Left renal cortex interstitium (tissue), 4 donors: ENCODE data around the gene JARID2. TPM values are rescaled to one million over a fixed set of nuclear protein-coding genes. Genes with fewer than 3 reads are reported as not detected.

Source experiments
- DNase-seq, 4 donors: peaks; one replicate each; pipeline ENCODE4 v3.0.0-alpha.2; 2013; ENCODE audit warnings: low read depth in 4 of 4, low spot score in 2 of 4, missing footprints in 1 of 4
- polyA plus RNA-seq, 4 donors: library from polyadenylated mRNA; unstranded; fragments of 120-200 nt; gene quantifications; one replicate each; pipeline ENCODE4 v1.2.1, GENCODE V29; 2013; ENCODE audit not compliant: insufficient read length in 4 of 4

JARID2 gene
- polyA plus RNA-seq, 4 donors = 26.1 to 33.0 (median 28.9) TPM

DNA sequence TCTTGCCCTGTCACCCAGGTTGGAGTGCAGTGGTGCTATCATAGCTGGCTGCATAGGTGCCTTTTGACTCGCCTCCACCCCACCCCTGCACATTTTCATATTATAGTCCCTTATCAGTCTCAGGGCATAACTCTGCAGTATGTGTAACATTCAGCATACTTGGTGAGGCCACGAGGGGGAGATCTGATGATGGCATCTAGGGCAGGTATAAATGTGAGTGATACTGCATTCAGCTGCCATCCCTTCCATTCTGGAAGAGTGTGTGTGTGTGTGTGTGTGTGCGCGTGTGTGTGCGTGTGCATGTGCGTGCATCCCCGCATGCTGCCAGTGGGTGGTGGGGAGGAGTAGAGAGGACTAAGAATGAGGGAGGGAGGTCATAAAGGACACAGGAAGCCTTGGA, 81.4 kb downstream of the JARID2 start:
- DNase-seq = no peak

- no peak for DNase-seq
These were observed 83.4 kb downstream of the JARID2 start for GRCh38 chr6:15329197-15329671.

DNA sequence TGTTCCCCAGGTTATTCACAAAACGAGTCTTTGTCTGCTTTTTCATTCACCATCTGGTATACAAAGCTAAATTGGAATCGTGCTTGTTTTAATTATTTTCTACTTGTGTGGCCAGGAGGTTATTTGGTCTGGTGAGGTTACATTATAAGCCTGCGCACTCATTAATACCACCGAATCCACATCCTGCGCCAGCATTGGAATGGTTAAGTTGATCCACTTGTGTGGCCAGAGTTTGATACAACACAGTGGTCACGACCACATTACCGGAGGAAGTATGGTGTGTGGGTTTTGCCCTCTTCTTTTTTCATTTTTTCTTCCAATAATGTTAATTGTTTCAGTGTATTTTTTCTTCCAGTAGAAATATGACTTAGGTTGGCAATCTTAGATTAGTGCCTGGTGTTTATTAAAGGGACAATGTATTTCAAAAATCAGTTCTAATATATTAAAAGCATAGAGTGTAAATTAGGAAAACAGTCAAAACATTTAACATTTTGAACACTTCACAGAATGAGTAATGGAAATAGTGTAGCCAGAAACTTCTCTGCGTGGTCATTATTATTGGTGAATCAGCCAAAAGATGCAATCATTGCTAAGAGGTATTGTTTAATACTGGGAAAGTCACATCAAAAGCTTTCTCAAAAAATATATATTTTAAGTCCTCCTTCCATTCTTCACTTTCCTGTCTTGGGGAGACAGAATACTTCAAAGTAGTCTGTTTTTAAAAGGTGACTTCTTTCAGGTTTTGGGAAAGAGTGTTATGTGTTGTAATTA, 84.5 kb downstream of the JARID2 start:
- no peak for DNase-seq

DNA sequence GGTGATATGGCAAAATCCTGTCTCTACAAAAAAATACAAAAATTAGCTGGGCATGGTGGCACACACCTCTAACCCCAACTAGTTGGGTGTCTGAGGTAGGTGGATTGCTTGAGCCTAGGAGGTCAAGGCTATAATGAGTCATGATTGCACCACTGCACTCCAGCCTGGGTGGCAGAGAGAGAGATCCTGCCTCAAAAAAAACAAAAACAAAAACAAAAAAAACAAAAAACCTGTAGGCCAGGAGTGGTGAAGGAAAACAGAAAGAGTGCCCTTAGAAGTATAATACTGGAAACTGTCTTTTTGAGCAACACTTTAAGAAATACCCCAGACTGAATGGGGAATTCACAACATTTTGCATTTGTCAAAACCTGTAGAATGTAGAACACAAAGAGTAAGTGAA, 85.3 kb downstream of the JARID2 start:
- no peak for DNase-seq

GRCh38 chr6:15331629-15332251, 85.9 kb downstream of the JARID2 start:
- DNase-seq = no peak

- no peak for DNase-seq
These were observed 86.6 kb downstream of the JARID2 start for GRCh38 chr6:15332446-15332845.

GRCh38 chr6:15335385-15335784, 89.5 kb downstream of the JARID2 start:
- no peak for DNase-seq

DNA sequence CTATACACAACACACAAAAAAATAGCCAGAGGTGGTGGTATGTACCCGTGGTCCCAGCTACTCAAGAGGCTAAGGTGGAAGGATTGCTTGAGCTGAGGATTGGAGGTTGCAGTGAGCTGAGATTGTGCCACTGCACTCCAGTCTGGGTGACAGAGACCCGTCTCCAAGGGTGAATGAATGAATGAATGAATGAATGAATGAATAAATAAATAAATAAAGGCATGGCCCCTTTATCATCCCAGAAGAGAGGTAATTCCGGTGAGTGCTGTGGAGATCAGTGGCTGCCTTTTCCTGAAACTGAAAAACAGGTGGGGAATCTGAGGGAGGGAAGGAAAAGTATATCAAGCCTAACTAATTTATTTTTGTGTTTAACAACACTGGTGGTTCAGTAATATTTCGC, 90.0 kb downstream of the JARID2 start:
- no peak for DNase-seq

DNA sequence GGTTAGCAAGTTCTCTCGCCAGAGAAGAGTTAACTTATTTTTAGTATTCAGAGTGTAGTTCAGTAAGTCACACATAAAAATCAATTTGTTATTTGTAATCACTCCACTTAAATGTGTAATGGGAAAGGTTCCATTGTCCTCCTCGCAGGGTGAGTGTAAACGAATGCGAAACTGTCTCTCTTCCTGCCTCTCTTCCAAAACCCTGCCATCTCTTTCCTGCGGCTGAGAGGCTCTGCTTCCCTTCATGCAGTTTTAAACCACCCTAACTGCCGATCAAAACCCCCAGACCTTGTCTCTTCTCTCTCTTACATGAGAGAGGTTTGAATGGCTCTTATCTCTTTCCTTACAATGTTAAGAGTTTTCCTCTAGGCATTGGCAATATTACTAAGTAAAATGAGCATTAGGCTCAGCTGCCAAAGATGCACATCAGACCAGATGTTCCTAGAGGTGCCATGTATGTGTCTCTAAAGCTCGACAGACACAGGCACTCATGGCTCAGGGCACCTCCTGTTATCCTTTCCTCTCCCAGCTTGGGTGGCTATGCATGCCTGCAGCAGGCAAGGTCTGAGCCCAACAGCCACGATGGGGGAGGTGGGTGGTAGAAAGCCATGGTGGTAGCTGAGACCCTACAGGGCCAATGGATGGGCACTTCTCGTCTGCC, 91.2 kb downstream of the JARID2 start:
- DNase-seq = no peak

DNA sequence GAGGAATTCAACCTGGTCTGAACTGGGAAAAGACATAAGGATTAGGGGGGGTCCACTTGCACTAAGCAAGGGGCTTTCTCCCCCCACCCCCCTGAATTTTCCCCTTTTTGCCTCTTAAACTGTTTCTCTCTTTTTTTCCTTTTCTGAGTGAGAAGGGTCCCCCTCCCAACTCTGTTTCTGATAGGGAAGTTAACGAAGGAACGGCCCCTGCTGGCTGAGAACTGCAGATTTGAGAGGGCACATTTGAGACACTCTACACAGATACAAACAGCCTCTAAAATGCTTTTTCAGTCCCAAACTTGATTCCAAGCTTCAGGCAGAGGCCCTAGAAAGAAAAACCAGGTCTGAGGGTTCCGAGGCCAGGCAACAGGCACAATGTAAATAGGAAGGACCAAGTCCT, 91.7 kb downstream of the JARID2 start:
- no peak for DNase-seq

- no peak for DNase-seq
These were observed 92.6 kb downstream of the JARID2 start for GRCh38 chr6:15338476-15338875.

GRCh38 chr6:15339081-15339480, 93.2 kb downstream of the JARID2 start:
- no peak for DNase-seq

DNA sequence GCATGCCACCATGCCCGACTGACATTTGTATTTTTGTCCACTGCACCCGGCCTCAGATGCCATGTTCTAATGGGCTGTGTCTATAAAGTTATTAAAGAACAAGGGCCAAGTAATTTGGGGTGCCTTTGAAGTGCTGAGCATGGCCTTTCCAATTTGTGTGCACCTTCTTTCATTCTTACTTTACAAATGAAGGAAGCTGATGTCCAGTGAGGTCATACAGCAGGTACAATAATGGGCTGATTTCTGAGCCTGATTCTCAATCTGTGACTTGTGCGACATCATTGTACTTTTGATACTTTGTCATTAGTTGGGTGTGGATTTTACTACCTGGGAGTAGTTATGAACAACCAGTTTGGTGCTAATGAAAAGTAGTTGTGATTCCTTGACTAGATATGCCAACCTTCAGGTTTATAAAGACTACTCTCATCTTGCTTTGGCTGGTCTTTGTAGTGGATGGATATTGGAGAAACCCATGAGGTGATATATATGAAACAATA, 94.3 kb downstream of the JARID2 start:
- no peak for DNase-seq

DNA sequence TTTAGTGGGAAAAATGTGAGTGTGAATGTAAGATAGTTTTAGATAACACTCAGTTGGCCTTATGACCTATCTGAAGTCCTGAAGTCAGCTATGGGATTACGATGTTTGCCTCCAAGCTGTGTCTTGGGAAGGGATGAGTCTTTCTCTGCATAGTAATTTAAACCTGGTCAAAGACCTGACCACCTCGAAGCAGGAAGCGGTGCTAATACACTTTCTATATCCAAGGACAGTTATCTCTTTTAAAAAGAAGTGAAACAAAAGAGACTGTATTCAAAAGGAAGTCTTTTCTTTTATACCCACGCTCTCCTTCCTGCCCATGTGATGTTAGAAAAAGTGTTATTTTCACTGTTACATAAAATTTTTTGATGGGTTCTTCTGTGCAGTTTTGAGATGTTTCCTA, 94.9 kb downstream of the JARID2 start:
- DNase-seq = no peak

DNA sequence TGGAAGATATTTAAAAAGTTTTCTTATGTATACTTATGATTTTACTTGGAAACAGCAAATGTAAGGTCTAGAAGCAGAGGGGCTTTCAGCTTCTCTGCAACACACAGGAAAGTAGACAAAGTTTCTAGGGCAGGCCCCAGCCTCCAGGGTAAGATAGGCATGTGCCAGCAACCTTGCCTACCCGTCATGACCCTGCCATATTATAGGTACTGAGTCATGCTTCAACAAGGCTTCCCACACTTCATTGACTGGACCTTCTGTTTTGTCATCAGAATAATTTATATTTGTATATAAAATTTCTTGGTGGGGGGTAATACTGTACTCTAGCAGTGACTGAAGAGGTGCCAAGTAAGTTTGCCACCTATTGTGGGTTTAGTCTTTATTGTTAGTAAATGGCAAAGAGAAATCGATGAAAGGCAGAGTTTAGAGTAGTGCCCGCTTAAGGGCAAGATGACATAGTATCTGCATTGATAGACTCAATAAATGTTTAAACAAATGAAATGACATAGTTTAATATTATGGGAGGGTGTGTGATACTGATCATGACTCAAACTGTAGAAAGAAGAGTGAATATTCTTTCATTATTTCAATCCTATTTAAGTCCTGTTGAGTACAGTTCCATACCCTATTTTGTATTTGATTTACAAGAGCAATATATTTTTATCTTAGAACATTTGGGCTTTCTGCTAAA, 95.6 kb downstream of the JARID2 start:
- DNase-seq = no peak

- DNase-seq = no peak
These were observed 96.2 kb downstream of the JARID2 start for GRCh38 chr6:15342114-15342513.

GRCh38 chr6:15343490-15344191, 97.8 kb downstream of the JARID2 start:
- no peak for DNase-seq

- DNase-seq = no peak
These were observed 98.3 kb downstream of the JARID2 start for GRCh38 chr6:15344192-15344519.

DNA sequence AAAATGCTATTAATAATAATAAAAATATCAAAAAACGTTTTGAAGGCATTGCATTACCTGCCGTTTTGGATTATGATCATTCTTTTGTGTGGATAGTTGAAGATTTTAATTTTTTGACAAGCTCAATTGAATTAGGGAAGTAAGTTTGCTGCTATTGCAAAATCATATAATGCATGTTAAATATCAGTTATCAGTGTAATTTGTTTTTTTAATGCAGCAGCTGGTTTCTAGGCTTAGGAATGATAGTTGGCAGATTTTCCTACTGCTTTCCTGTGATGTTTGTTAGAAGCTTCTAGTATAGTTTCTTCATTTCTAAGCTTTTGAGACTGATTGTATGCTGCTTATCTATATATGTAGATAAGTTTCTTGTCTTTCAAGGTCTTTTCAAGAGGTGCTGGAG, 99.0 kb downstream of the JARID2 start:
- DNase-seq = no peak

DNA sequence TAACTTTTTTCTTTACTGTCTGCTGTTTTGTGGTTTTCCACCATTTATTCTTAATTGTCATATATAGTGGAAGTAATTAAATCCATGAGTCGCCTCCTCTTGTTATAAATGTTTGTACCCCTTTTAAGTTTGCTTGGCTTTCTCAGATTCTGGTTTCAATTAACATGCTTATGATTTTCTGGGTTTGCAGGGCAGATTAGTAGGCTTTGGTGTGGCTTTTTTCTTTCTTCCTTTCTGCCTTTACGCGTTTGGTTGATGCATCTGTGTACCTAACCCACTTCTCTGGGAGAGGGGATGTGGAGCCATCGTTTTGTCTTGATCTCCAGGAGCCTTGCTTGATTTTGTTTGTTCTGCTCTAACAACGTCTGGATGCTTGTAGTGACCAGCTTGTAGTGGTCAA, 100.4 kb downstream of the JARID2 start:
- DNase-seq = no peak

DNA sequence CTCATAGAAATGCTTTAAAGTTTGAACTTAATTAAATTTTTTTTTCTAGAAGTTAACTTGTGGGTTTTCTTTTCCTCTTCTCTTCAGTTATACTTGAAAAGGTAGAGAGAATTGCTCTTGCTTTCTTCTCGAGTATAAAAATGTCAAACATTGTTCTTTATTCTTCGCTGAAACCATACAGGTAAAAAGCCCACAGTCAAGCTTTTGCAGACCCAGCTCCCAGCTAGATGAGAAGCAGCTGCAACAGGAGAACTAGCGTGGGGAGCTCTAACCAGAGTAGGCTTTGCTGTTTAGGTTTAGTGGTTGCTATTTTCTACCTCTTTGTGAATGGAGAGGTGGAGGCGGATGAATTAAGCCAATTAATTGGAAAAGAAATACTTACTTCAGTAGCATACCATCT, 102.7 kb downstream of the JARID2 start:
- DNase-seq = no peak
